ENCODE data around the gene EEF1E1.

DNA sequence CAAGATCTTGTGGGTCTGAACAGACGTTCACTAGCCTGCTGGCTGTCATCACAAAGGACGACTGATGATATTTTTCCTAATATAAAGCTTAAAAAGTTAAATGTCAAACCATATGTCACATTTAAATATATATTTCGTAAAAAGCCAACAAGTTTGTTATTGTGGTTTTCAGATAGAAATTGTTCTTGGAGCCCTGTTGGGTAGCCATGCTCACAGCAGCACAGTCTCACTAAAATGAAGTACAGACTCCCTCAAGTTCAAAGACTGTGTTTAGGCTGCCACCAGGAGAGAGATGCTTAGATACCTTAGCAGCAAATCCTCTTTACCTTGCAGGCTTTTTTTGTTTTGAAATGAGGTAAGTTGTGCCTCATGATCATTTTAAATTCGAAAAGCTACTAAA lies 17.8 kb downstream of the EEF1E1 start:
- no peak for TF ChIP-seq EZH2phosphoT487 (IDR thresholded peaks at IDR 0.05)
- TF ChIP-seq, protein P1, sequence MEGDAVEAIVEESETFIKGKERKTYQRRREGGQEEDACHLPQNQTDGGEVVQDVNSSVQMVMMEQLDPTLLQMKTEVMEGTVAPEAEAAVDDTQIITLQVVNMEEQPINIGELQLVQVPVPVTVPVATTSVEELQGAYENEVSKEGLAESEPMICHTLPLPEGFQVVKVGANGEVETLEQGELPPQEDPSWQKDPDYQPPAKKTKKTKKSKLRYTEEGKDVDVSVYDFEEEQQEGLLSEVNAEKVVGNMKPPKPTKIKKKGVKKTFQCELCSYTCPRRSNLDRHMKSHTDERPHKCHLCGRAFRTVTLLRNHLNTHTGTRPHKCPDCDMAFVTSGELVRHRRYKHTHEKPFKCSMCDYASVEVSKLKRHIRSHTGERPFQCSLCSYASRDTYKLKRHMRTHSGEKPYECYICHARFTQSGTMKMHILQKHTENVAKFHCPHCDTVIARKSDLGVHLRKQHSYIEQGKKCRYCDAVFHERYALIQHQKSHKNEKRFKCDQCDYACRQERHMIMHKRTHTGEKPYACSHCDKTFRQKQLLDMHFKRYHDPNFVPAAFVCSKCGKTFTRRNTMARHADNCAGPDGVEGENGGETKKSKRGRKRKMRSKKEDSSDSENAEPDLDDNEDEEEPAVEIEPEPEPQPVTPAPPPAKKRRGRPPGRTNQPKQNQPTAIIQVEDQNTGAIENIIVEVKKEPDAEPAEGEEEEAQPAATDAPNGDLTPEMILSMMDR (IDR thresholded peaks at IDR 0.05) = no peak
- TF ChIP-seq EZH2 (IDR thresholded peaks at IDR 0.05) = no peak

All from neural progenitor cell (in vitro differentiated cells).